ENCODE measurements around the gene COL15A1.

GRCh38 chr9:99055384-99055783, 111.7 kb downstream of the COL15A1 start:
- TF ChIP-seq CTCF (IDR thresholded peaks at IDR 0.05) (no peak), ZFX (IDR thresholded peaks at IDR 0.05; ENCODE audit: borderline replicate concordance) (no peak)
